Fibroblast of lung (primary cell): Measurements from ENCODE around the gene SESN3. TPM values are rescaled to one million over a fixed set of nuclear protein-coding genes. Genes with fewer than 3 reads are reported as not detected.

Experiments used
- DNase-seq, 2 donors: peaks; one replicate each; pipeline versions ENCODE4 v3.0.0 to v3.0.0-alpha.2; 2010; ENCODE audit warnings: low read depth in 2 of 2
- H2AFZ ChIP-seq: 2 replicates; pipeline ENCODE4 v1.5.1; 2012; ENCODE audit warnings: low read length, control low read depth, inconsistent platforms
- H3K27ac ChIP-seq: 2 replicates; pipeline ENCODE4 v1.5.1; 2011; ENCODE audit warnings: low read length, control low read depth; ENCODE audit not compliant: insufficient read depth
- H3K27me3 ChIP-seq: 2 replicates; pipeline ENCODE4 v1.5.1; 2011; ENCODE audit warnings: mild to moderate bottlenecking, low read length; ENCODE audit not compliant: control insufficient read depth, insufficient read depth
- H3K36me3 ChIP-seq: 2 replicates; pipeline ENCODE4 v1.5.1; 2011; ENCODE audit warnings: low read length; ENCODE audit not compliant: control insufficient read depth, insufficient read depth
- H3K4me1 ChIP-seq: 2 replicates; pipeline ENCODE4 v1.5.1; 2011; ENCODE audit warnings: low read length; ENCODE audit not compliant: control insufficient read depth, insufficient read depth; ENCODE audit errors: extremely low read depth
- H3K4me2 ChIP-seq: 2 replicates; pipeline ENCODE4 v1.5.1; 2011; ENCODE audit warnings: low read length, control low read depth; ENCODE audit not compliant: insufficient read depth; ENCODE audit errors: extremely low read depth
- H3K4me3 ChIP-seq, 4 experiments: fragments of 200-600 bp in 1 of 4; sonication (generic) in 1 of 4; replicated peaks in 1 of 4; 2 replicates each; pipeline ENCODE4 v1.5.1; 2011 to 2016; ENCODE audit warnings: low read length in 4 of 4, low read depth in 3 of 4, mild to moderate bottlenecking in 3 of 4, control low read depth in 2 of 4, inconsistent platforms in 1 of 4, mixed read lengths in 1 of 4; ENCODE audit not compliant: insufficient read depth in 1 of 4; ENCODE audit errors: control extremely low read depth in 1 of 4
- H3K79me2 ChIP-seq: 2 replicates; pipeline ENCODE4 v1.5.1; 2012; ENCODE audit warnings: mild to moderate bottlenecking, low read length, inconsistent platforms; ENCODE audit not compliant: control insufficient read depth, insufficient read depth
- H3K9ac ChIP-seq: 2 replicates; pipeline ENCODE4 v1.5.1; 2011; ENCODE audit warnings: mild to moderate bottlenecking, low read length, control low read depth; ENCODE audit not compliant: insufficient read depth
- H3K9me3 ChIP-seq: 2 replicates; pipeline ENCODE4 v1.5.1; 2012; ENCODE audit warnings: low read depth, low read length; ENCODE audit not compliant: control insufficient read depth, insufficient read depth
- H4K20me1 ChIP-seq: 2 replicates; pipeline ENCODE4 v1.5.1; 2011; ENCODE audit warnings: low read length; ENCODE audit not compliant: control insufficient read depth, insufficient read depth; ENCODE audit errors: extremely low read depth
- CTCF ChIP-seq, 2 donors: IDR thresholded peaks in 1 of 2; conservative IDR thresholded peaks in 1 of 2; 1 replicate in 1 of 2; 2 replicates in 1 of 2; pipeline ENCODE4 v1.5.1; 2011 to 2012; ENCODE audit warnings: low read length in 2 of 2, control low read depth in 1 of 2, inconsistent platforms in 1 of 2, low read depth in 1 of 2, mild to moderate bottlenecking in 1 of 2
- EZH2 ChIP-seq: IDR thresholded peaks from 2 replicates; pipeline ENCODE4 v1.5.1; 2012; ENCODE audit warnings: low read length, control low read depth, mild to moderate bottlenecking; ENCODE audit errors: missing control alignments
- polyA plus RNA-seq, 2 donors: library from polyadenylated mRNA; depleted of rRNA in 1 of 2; stranded (reverse) in 1 of 2; unstranded in 1 of 2; fragments of >200 nt; gene quantifications; 2 replicates each; pipeline ENCODE4 v1.2.1, GENCODE V29; 2011 to 2012; ENCODE audit warnings: missing spikeins in 1 of 2
- total RNA-seq: library from RNA; depleted of rRNA; stranded (reverse); fragments of >200 nt; gene quantifications from 2 replicates; pipeline ENCODE4 v1.2.1, GENCODE V29; 2014

SESN3 gene
- total and polyA plus RNA-seq, 2 donors (not counting 1 experiment from before 2014, with no cell fraction given) = 6.4 to 60.1 TPM

DNA sequence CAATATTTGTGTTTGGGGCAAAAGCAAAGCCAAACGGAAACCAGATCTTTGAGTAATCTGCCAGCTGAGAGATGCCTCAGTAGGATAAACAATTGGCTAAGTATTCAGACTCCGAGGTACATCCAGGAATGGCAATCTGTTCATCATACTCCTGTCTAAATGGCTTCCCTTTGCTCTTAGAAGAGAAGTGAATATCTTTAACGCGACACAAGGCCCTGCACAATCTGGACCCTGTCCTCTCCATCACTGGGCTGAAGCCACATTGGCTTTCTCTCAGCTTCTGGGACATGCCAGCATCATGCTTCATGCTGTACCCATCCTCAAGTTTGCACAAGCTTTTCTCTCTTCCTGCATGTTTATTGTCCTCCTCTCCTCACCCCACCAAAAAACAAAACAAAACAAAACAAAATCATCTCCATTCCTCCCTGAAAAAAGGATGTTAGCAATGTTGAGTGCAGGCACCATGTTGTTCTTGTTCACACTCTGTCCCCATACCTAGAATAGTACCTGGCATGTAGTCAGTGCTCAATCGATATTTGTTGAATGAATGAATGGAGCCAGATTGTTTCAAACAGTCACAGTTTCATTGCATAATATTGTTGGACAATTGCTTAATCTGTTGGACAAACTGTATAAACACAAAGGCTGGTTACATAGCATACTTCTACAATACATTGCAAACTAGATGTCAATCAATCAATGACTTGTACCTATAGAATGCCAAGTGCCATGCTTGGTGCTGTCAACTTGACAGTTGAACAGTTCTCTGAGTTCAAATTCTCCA is 38.2 kb upstream of the SESN3 start:
- H3K4me1 ChIP-seq = no peaks in the 10 kb centered on the region
- H4K20me1 ChIP-seq = no peaks in the 10 kb centered on the region
- no peaks in the 10 kb centered on the region for H3K27me3 ChIP-seq
- H3K79me2 ChIP-seq = no peaks in the 10 kb centered on the region
- H3K4me3 ChIP-seq = no peak overlapping the region
- H3K4me2 ChIP-seq = no peak overlapping the region
- no peak for DNase-seq
- TF ChIP-seq CTCF (conservative IDR thresholded peaks at IDR 0.05 in 1 of 2, IDR thresholded peaks at IDR 0.05 in 1 of 2; ENCODE audit: low read depth in 1 of 2, low read length in 2 of 2) (no peak), EZH2 (no peak)
- H3K9ac ChIP-seq = no peak overlapping the region
- H3K27ac ChIP-seq = no peak overlapping the region
- no peaks in the 10 kb centered on the region for H3K36me3 ChIP-seq
- H3K9me3 ChIP-seq = no peaks in the 10 kb centered on the region
- no peak overlapping the region for H2AFZ ChIP-seq

GRCh38 chr11:95268391-95268790 is 37.4 kb upstream of the SESN3 start:
- TF ChIP-seq CTCF (conservative IDR thresholded peaks at IDR 0.05 in 1 of 2, IDR thresholded peaks at IDR 0.05 in 1 of 2; ENCODE audit: low read depth in 1 of 2, low read length in 2 of 2) = no peak
- no peak overlapping the region for H2AFZ ChIP-seq
- H3K9ac ChIP-seq = no peak overlapping the region
- H3K4me2 ChIP-seq = no peak overlapping the region
- no peak overlapping the region for H3K4me3 ChIP-seq
- no peaks in the 10 kb centered on the region for H4K20me1 ChIP-seq
- H3K27ac ChIP-seq = no peak overlapping the region
- DNase-seq = no peak
- no peaks in the 10 kb centered on the region for H3K4me1 ChIP-seq
- no peaks in the 10 kb centered on the region for H3K79me2 ChIP-seq
- H3K9me3 ChIP-seq = no peaks in the 10 kb centered on the region
- H3K27me3 ChIP-seq = no peaks in the 10 kb centered on the region
- H3K36me3 ChIP-seq = no peaks in the 10 kb centered on the region

DNA sequence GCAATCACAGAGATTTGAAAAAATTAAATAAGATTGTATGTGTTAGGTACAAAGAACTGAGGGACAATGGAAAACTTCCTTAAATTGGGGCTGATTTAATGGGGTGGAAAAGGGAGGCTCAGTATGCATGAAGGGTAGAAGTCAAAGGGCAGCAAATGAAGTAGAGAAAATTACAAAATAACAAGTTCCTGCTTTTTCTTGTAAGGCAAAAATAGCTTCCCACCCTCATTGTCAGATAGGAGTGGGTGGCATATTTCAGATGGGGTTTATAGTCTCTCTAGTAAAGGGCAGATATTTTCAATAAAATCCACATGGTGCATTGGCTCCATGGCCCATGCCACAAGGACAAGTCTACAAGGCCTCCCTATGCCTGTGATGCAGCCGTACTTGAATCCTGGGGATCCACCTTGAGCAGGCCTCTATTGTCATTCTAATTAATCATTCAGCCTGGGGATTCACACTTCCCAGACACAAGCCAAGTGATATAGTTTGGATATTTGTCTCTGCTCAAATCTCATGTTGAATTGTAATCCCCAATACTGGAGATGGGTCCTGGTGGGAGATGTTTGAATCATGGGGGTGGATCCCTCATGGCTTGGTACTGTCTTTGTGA is 36.7 kb upstream of the SESN3 start:
- no peak overlapping the region for H3K4me2 ChIP-seq
- no peak overlapping the region for H3K27ac ChIP-seq
- no peak overlapping the region for H3K9ac ChIP-seq
- no peak overlapping the region for H3K4me3 ChIP-seq
- DNase-seq = no peak
- no peaks in the 10 kb centered on the region for H3K36me3 ChIP-seq
- no peak overlapping the region for H2AFZ ChIP-seq
- H3K27me3 ChIP-seq = no peaks in the 10 kb centered on the region
- no peaks in the 10 kb centered on the region for H3K9me3 ChIP-seq
- no peaks in the 10 kb centered on the region for H4K20me1 ChIP-seq
- TF ChIP-seq CTCF (conservative IDR thresholded peaks at IDR 0.05 in 1 of 2, IDR thresholded peaks at IDR 0.05 in 1 of 2; ENCODE audit: low read depth in 1 of 2, low read length in 2 of 2) = no peak
- TF ChIP-seq EZH2 = no peak
- no peaks in the 10 kb centered on the region for H3K79me2 ChIP-seq
- H3K4me1 ChIP-seq = no peaks in the 10 kb centered on the region
